ENCODE data around the gene OVAAL. TPM values are rescaled to one million over a fixed set of nuclear protein-coding genes. Genes with fewer than 3 reads are reported as not detected.

The OVAAL gene
- total and polyA plus RNA-seq, 9 of the 15 experiments (the other 6 are each of a cell fraction or from before 2014, with no cell fraction given): 0.04 to 0.18 (median 0.08) TPM; not detected in 4

DNA sequence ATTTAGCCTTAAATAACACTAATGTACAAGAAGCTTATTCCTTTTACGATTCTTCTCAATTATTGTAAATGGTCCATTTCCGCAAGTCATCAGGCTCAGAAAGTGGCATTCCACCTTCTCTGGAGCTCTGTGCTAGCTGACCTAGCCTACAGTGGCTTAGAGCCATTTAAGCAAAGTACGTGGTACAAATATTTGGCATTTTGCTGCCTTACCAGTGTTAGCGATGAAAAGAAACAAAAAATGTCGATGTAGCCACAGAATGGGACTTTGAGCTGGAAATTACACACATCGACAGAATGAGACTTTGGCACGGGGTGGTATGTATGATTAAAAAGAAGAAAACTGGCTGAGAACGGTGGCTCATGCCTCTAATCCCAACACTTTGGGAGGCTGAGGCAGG is 26.1 kb downstream of the OVAAL start (continued):
- TF ChIP-seq, protein P1, sequence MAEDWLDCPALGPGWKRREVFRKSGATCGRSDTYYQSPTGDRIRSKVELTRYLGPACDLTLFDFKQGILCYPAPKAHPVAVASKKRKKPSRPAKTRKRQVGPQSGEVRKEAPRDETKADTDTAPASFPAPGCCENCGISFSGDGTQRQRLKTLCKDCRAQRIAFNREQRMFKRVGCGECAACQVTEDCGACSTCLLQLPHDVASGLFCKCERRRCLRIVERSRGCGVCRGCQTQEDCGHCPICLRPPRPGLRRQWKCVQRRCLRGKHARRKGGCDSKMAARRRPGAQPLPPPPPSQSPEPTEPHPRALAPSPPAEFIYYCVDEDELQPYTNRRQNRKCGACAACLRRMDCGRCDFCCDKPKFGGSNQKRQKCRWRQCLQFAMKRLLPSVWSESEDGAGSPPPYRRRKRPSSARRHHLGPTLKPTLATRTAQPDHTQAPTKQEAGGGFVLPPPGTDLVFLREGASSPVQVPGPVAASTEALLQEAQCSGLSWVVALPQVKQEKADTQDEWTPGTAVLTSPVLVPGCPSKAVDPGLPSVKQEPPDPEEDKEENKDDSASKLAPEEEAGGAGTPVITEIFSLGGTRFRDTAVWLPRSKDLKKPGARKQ (CRISPR knock-in tag; IDR thresholded peaks at IDR 0.05): 0 out of 2 replicates have a peak, but pooled peaks have one; percentile 7
- TF ChIP-seq C11orf30 (IDR thresholded peaks at IDR 0.05; ENCODE audit: low read depth) (peak; percentile 74), MAFG (tag; conservative IDR thresholded peaks at IDR 0.05) (peak; percentile 45), NR2C1 (IDR thresholded peaks at IDR 0.05) (0 out of 2 replicates have a peak, but pooled peaks have one; percentile 7), NR2C1 (tag; IDR thresholded peaks at IDR 0.05) (no peak), NFE2 (IDR thresholded peaks at IDR 0.05; ENCODE audit: low read depth) (peak; percentile 54), KAT7 (CRISPR knock-in tag; IDR thresholded peaks at IDR 0.05; ENCODE audit: borderline replicate concordance) (0 out of 2 replicates have a peak, but pooled peaks have one; percentile 34), TAF7 (tag; IDR thresholded peaks at IDR 0.05) (0 out of 2 replicates have a peak, but pooled peaks have one; percentile 33), SRSF7 (optimal IDR thresholded peaks at IDR 0.05; ENCODE audit: low read depth, low read length) (no peak), RBFOX2 (IDR thresholded peaks at IDR 0.05; ENCODE audit: low read depth, low read length) (0 out of 2 replicates have a peak, but pooled peaks have one; percentile 6), LCOR (CRISPR knock-in tag; IDR thresholded peaks at IDR 0.05) (0 out of 2 replicates have a peak, but pooled peaks have one; percentile 5), ZNF24 (IDR thresholded peaks at IDR 0.05) (peak; percentile 7; the same call in 1 of the 2 replicates), PPARD (CRISPR knock-in tag; IDR thresholded peaks at IDR 0.05) (no peak)
- TF ChIP-seq, protein P2, sequence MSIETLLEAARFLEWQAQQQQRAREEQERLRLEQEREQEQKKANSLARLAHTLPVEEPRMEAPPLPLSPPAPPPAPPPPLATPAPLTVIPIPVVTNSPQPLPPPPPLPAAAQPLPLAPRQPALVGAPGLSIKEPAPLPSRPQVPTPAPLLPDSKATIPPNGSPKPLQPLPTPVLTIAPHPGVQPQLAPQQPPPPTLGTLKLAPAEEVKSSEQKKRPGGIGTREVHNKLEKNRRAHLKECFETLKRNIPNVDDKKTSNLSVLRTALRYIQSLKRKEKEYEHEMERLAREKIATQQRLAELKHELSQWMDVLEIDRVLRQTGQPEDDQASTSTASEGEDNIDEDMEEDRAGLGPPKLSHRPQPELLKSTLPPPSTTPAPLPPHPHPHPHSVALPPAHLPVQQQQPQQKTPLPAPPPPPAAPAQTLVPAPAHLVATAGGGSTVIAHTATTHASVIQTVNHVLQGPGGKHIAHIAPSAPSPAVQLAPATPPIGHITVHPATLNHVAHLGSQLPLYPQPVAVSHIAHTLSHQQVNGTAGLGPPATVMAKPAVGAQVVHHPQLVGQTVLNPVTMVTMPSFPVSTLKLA (conservative IDR thresholded peaks at IDR 0.05): no peak
- TF ChIP-seq, protein P3, sequence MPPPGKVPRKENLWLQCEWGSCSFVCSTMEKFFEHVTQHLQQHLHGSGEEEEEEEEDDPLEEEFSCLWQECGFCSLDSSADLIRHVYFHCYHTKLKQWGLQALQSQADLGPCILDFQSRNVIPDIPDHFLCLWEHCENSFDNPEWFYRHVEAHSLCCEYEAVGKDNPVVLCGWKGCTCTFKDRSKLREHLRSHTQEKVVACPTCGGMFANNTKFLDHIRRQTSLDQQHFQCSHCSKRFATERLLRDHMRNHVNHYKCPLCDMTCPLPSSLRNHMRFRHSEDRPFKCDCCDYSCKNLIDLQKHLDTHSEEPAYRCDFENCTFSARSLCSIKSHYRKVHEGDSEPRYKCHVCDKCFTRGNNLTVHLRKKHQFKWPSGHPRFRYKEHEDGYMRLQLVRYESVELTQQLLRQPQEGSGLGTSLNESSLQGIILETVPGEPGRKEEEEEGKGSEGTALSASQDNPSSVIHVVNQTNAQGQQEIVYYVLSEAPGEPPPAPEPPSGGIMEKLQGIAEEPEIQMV (tag; conservative IDR thresholded peaks at IDR 0.05; ENCODE audit: low read depth): 0 out of 2 replicates have a peak, but pooled peaks have one; percentile 28
